Suprapubic skin (tissue), 4 donors: Measurements from ENCODE around the gene CHRNB2.

ENCODE experiments used
- EP300 ChIP-seq: sonication (generic); formaldehyde crosslinking; IDR thresholded peaks from one replicate; pipeline ENCODE4 v1.6.1; 2017; ENCODE audit warnings: antibody characterized with exemption
- POLR2A ChIP-seq, 2 donors: fragments of 450-650 bp; IDR thresholded peaks; one replicate each; pipeline ENCODE4 v1.6.1; 2017; ENCODE audit warnings: antibody characterized with exemption in 2 of 2, mild to moderate bottlenecking in 2 of 2, moderate library complexity in 2 of 2
- POLR2AphosphoS5 ChIP-seq, 3 donors: sonication (generic); formaldehyde crosslinking; IDR thresholded peaks; one replicate each; pipeline ENCODE4 v1.6.1; 2017; ENCODE audit warnings: antibody characterized with exemption in 3 of 3
- TF ChIP-seq, protein P1 (sequence below), 2 donors: fragments of 200-600 bp in 1 of 2; fragments of 450-650 bp in 1 of 2; sonication (generic) in 1 of 2; IDR thresholded peaks; one replicate each; pipeline ENCODE4 v1.5.1; 2016 to 2019; ENCODE audit warnings: antibody characterized with exemption in 2 of 2, mild to moderate bottlenecking in 1 of 2, moderate library complexity in 1 of 2

DNA sequence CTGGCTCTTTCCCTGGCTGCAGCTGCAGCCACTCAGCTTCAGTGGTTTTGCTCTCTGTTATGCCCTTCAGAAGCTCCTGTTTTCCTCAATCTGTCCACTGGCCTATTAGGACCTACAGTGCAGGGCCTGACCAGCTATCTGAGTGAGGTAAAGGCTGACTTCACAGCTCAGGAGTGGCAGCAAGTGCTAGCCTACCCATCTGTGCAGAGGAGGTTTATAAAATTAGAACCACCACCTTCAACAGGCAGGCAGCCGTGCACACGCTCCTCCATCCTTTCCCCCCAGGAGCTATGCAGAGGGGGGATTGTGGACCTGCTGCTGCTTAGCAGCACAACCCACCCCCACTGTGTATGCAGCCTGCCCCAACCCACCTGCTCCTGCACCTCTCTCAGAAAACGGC lies 32.1 kb downstream of the CHRNB2 start:
- TF ChIP-seq POLR2A (IDR thresholded peaks at IDR 0.05), result no peak
- TF ChIP-seq, protein P1, sequence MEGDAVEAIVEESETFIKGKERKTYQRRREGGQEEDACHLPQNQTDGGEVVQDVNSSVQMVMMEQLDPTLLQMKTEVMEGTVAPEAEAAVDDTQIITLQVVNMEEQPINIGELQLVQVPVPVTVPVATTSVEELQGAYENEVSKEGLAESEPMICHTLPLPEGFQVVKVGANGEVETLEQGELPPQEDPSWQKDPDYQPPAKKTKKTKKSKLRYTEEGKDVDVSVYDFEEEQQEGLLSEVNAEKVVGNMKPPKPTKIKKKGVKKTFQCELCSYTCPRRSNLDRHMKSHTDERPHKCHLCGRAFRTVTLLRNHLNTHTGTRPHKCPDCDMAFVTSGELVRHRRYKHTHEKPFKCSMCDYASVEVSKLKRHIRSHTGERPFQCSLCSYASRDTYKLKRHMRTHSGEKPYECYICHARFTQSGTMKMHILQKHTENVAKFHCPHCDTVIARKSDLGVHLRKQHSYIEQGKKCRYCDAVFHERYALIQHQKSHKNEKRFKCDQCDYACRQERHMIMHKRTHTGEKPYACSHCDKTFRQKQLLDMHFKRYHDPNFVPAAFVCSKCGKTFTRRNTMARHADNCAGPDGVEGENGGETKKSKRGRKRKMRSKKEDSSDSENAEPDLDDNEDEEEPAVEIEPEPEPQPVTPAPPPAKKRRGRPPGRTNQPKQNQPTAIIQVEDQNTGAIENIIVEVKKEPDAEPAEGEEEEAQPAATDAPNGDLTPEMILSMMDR (IDR thresholded peaks at IDR 0.05), result no peak
- TF ChIP-seq POLR2AphosphoS5 (IDR thresholded peaks at IDR 0.05), result no peak
- no peak for TF ChIP-seq EP300
